GM21360 (cell line): ENCODE measurements around the gene NPAS1.
A peak's percentile ranks its signal among the peaks of the same experiment; 100 is the strongest.

Experiments used
- ATAC-seq: cut with Tn5 transposase; IDR thresholded peaks from one replicate; pipeline ENCODE4 v1.9.1; 2021; ENCODE audit warnings: mild to moderate bottlenecking, moderate library complexity; ENCODE audit not compliant: unreplicated experiment

The NPAS1 gene

GRCh38 chr19:47018923-47019322 is 714 bp upstream of the NPAS1 start:
- ATAC-seq, result no peak

DNA sequence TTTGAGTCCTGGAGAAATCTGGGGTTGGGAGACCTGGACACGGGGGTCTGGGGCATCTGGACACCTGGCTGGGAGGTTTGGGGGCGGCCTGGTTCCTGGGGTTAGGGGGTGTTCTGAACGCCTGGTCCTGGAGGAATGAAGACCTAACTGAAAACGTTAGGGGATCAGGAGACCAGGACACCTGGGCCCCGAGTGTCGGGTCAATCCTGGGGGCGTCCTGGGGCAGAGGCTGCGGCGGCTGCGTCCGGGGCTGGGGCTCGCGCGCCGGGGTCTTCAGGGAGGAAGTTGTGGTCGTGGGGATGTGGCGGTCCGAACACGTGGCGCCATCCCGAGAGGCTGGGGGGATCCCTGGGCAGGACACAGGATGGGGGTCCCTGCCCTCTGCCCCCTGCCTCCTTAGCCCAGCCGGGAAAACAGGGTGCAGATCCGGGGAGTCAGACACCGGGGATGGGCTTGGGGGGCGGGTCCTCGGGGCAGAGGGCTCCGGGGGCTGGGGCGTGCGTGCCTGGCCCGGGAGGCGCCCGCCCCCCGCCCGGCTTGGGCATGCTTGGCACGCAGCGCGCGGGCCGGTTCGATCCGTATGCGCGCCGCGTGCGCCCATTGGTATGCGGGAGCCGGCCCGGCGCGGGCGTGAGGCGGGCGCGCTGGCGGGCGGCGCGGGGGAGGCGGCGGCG is 632 bp downstream of the NPAS1 start:
- no peak for ATAC-seq

GRCh38 chr19:47020992-47021496 is 1.4 kb downstream of the NPAS1 start:
- ATAC-seq, result no peak

- no peak for ATAC-seq
Observed at GRCh38 chr19:47021536-47022139, 2.0 kb downstream of the NPAS1 start.

DNA sequence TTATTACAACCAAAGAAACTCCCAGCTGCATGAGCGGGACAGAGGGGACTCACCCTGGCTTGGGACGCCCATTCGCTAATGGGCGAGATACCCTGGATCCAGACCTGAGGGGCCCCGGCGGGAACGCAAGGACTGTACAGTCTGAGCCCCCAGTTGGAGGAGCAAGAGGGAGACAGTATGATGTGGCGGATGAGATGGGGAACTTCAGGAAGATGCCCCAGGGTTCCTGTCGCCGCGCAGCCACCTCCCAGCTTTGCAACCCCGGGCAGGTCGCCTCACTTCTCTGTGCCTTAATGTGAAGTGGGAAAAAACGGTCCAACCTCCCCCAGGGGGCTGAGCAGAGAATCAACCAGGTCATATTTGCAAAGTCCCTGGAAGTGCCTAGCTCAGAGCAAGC is 2.5 kb downstream of the NPAS1 start:
- ATAC-seq, result no peak

DNA sequence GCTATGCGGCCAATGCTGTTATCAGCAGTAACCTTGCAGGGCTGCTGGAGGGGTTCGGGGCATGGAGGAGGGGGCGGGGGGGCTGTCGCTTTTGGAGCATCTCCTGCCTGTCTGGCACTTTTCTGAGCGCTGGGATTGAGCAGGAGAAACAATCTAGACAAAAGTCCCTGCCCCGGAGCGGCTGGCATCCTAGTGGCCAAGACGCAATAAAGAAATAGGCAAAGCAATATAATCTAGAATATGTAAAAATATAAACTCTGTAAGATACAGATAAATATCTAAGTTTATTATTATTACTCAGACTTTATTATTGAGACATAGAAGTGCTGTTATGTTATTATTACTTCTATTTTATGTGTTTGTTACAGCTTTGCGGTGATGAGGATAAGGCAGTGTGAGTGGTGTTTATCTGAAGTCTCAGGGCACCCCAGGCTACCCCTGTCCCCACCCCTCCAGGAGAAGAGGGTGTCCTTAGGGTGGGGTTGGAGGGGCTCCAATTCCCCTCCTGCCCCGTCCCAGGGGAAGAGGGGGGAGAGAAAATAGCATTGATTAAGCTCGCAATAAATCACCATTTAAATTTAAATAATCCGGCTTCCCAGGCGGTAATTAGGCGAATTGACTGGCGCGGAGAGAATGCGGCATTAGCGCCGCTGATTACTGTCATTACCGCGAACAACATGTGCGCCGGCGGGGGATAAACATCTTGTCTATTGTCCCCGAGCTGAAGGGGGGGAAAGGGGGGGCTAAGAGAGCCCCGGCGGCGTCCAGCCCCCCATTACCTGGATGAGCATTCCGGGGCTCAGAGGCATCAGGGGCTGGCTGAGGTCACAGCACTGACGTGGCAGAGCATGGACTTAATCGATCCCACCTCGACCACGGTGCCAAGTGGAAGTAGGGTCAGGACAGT is 3.2 kb downstream of the NPAS1 start:
- no peak for ATAC-seq

GRCh38 chr19:47023448-47023794 is 3.8 kb downstream of the NPAS1 start:
- no peak for ATAC-seq

DNA sequence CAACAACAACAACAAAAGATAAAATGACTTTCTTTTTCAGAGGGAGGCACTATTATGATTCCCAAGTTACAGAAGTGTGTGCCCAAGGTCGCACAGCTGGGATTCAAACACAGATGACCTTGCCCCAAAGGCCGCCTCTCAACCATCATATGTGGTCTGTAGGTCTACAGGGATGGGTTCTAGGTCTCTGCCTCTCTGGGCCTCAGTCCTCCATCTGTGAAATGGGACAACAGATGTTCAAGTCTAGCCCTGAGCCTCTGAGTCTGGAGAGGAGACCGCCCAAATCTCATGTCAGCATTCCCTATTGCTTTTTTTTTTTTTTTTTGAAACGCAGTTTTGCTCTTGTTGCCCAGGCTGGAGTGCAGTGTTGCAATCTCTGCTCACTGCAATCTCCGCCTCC is 4.9 kb downstream of the NPAS1 start:
- no peak for ATAC-seq

DNA sequence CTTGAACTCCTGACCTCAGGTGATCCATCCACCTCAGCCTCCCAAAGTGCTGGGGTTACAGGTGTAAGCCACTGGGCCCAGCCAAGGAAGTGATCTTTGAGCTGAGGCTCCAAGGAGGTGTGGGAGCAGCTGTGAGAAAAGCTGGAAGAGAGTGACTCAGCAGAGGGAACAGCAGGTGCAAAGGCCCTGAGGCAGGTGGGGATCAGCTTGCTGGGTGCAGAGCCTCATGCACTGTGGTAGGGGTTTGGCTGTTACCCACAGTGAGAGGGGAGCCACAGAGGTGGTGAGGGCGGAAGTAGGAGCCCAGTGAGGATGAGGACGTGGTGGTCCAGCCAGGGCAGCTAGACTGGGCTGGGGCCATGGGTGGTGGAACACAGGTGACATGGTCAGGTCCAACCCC is 6.5 kb downstream of the NPAS1 start:
- no peak for ATAC-seq

GRCh38 chr19:47026889-47027288 is 7.3 kb downstream of the NPAS1 start:
- ATAC-seq, result no peak

- no peak for ATAC-seq
Observed at GRCh38 chr19:47027586-47028088, 8.0 kb downstream of the NPAS1 start.

GRCh38 chr19:47028195-47028601 is 8.6 kb downstream of the NPAS1 start:
- ATAC-seq, result no peak

DNA sequence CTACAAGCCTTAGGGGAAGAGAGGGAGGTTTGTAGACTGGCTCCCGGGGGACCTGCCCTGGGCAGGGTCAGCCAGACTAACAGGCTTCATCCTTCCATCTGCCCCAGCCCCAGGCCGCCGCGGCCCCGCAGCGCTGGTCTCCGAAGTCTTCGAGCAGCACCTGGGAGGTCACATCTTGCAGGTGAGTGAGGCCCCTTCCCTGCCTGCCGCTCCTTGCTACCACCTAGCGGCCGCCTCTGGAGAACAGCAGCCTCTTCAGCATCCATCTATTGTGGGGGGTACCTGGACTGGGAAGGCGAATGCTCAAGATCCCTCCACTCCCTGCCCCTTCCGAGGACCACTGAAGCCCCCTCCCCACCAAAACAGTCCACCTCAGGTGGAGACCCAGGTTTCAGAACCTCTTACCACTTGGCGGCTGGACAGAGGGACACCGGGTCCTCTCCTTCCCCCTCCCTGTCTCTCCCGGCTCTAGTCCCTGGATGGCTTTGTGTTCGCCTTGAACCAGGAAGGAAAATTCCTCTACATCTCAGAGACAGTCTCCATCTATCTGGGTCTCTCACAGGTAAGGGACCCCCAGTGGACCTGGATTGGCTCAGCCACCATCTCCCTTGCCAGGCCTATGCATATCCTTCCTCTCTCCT is 12.7 kb downstream of the NPAS1 start:
- no peak for ATAC-seq

DNA sequence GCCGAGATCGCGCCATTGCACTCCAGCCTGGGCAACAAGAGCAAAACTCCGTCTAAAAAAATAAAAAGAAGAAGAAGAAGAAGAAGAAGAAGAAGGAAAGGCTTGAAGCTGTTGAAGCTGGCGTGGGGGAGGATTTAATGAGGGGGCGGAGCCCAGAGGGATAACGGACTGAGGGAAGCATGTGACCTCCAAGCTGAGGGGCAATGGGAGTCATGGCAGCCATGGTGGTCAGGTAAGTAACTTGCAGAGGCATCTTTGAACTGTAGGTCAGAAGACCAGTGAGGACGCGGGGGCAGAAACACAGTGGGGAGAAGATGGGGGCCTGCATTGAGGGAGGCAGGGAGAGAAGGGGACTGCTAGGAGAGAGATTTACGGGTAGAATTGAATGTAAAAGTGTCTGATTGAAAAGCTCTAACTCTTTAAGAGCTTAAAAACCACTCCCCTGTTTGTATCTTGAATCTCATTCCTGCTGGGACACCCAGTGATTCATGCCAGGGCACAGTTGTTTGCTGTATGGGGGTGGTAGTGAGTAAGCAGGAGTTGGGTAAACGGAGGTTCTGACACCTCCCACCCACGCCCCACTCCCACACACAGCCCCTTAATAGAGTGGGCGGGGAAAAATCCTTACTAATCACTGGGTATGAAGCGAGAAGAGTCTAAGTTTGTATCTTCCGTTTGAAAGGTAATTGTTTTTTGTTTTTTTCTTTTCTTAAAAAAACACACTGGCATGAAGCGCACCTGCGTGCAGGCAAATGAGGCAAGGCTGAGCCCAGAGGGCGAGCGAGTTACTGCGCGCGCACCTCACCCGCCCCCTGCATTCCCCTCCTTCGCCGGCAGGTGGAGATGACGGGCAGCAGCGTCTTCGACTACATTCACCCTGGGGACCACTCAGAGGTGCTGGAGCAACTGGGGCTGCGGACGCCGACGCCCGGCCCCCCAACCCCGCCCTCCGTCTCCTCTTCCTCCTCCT is 15.8 kb downstream of the NPAS1 start:
- peak; percentile 87 for ATAC-seq

GRCh38 chr19:47036097-47036651 is 16.5 kb downstream of the NPAS1 start:
- ATAC-seq, result no peak

- ATAC-seq, result no peak
Observed at GRCh38 chr19:47037766-47038165, 18.1 kb downstream of the NPAS1 start.

DNA sequence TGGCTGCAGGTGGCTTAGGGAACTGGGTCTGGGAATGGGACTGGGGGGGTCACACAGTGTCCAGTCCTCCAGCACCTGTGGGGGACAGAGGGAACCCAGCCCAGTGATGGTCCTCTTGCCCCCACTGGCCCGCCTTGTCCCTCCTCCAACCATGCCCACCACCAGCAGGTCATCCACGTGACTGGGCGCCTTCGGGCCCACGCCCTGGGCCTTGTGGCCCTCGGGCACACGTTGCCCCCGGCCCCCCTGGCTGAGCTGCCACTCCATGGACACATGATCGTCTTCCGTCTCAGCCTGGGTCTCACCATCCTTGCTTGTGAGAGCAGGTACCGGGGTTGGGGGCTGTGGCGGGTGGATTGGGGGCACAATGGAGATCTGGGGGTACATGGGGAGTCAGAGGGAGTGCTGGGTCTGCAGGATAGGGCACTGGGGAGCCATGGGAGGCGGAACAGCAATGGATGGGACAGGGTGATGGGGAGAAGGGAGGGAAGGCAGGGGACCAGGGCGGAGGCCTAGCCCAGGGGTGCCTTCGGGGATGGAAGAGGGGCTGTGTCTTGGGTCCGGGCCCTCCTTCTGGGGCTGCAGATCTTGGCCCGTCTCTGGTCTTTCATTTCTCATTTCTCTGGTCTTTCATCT is 19.7 kb downstream of the NPAS1 start:
- ATAC-seq, result no peak

DNA sequence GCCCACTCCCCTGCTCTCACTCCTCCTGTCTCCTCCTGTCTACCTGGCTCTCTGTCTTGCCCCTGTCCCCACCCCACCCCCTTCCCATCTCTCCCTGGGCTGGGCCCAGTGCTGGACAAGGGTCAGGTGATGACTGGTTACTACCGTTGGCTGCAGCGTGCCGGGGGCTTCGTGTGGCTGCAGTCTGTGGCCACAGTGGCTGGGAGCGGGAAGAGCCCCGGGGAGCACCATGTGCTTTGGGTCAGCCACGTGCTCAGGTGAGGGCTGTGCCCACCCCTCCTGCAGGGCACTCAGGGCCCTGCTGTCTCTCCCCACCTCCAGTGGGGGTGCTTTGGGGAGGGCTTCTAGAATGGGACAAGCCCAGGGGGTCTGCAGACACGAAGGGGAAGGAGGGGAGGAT is 21.2 kb downstream of the NPAS1 start:
- ATAC-seq, result no peak
